PC-3 (cell line): Measurements from ENCODE around the gene SNX13.

Experiments used
- EZH2 ChIP-seq: fragments of 300-600 bp; sonication (generic); IDR thresholded peaks from one replicate; pipeline ENCODE4 v1.6.1; 2017; ENCODE audit warnings: antibody characterized with exemption, mild to moderate bottlenecking, low read length; ENCODE audit not compliant: unreplicated experiment
- TF ChIP-seq, protein P1 (sequence below): fragments of 300-600 bp; sonication (generic); conservative IDR thresholded peaks from 2 replicates; pipeline ENCODE4 v1.5.1; 2017; ENCODE audit warnings: antibody characterized with exemption, low read depth, mild to moderate bottlenecking, low read length

DNA sequence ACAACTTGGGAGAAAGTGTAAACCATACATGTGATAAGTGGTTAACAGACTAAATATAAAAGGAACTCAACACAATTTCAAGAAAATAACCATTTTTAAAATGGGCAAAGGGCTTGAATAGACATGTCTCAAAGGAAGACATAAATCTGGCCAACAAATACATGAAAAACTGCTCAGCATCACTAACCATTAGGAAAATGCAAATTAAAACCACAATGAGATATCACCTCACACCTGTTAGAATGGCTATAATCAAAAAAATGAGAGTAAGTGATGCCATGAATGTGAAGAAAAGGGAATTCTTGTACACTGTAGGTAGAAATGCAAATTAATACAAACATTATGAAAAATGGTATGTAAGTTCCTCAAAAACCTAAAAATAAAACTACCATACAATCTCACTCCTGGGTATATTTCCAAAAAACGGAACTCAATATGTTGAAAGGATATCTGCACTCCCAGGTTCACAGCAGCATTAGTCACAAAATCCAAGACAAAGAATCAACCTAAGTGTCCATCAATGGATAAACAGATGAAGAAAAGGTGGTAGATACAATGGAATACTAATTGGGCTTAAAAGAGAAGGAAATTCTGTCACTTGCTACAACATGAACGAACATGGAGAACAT, 5.6 kb downstream of the SNX13 start:
- TF ChIP-seq EZH2 = no peak
- TF ChIP-seq, protein P1, sequence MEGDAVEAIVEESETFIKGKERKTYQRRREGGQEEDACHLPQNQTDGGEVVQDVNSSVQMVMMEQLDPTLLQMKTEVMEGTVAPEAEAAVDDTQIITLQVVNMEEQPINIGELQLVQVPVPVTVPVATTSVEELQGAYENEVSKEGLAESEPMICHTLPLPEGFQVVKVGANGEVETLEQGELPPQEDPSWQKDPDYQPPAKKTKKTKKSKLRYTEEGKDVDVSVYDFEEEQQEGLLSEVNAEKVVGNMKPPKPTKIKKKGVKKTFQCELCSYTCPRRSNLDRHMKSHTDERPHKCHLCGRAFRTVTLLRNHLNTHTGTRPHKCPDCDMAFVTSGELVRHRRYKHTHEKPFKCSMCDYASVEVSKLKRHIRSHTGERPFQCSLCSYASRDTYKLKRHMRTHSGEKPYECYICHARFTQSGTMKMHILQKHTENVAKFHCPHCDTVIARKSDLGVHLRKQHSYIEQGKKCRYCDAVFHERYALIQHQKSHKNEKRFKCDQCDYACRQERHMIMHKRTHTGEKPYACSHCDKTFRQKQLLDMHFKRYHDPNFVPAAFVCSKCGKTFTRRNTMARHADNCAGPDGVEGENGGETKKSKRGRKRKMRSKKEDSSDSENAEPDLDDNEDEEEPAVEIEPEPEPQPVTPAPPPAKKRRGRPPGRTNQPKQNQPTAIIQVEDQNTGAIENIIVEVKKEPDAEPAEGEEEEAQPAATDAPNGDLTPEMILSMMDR = no peak
